Measurements from ENCODE around the gene P3H2. TPM values are rescaled to one million over a fixed set of nuclear protein-coding genes. Genes with fewer than 3 reads are reported as not detected.

P3H2 gene
- total and polyA plus RNA-seq, 2 experiments from 2014 or later: 8.2 to 24.2 TPM

DNA sequence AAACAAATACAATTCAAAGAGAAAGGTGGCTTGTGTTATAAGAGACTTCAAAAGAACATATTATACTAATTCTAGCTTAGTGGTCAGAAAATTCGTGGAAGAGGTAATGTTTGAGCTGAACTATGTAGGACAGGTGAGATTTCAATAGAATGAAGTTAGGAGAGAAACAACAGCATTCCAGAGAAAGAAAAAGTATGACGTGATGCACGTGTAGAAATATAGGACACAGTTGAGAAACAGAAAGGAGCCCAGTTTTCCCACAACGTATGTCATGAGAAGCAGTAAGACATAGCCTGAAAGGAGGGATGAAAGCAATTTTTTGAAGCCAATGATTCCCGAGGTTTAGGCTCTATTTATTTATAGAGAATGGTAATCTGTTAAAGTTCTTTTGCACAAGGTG lies 18.7 kb upstream of the P3H2 start:
- Histone ChIP-seq H3K4me1 (ENCODE audit: insufficient read depth) (no peaks in the 10 kb centered on the region), H3F3A (replicated peaks; ENCODE audit: low read depth) (no peaks in the 10 kb centered on the region), H3K9me2 (ENCODE audit: insufficient read depth) (0 out of 2 replicates have a peak, but pooled peaks cover 4% of the 10 kb centered on the region), H3K27ac (ENCODE audit: low read depth) (no peak overlapping the region), H2AFZ (no peak overlapping the region), H3K27me3 (ENCODE audit: insufficient read depth) (no peaks in the 10 kb centered on the region), H3K79me2 (replicated peaks; ENCODE audit: insufficient read depth) (no peaks in the 10 kb centered on the region), H3K4me2 (no peak overlapping the region), H3K4me3 (no peak overlapping the region), H3K36me3 (ENCODE audit: insufficient read depth) (peaks cover 6% of the 10 kb centered on the region; the same call in 1 of the 2 replicates), H4K20me1 (replicated peaks; ENCODE audit: insufficient read depth) (no peaks in the 10 kb centered on the region)
- Mint-ChIP-seq H3K36me3 (ENCODE audit: low read depth) (peaks cover 12% of the 10 kb centered on the region), H3K27ac (no peak overlapping the region), H3K9me3 (peaks cover 8% of the 10 kb centered on the region), H3K27me3 (ENCODE audit: insufficient read depth, low read depth, poor library complexity) (no peaks in the 10 kb centered on the region), H3K4me1 (no peaks in the 10 kb centered on the region; the same call in 2 of the 3 replicates), H3K4me3 (no peak overlapping the region)
- ATAC-seq (no peak), DNase-seq (ENCODE audit: low spot score) (no peak)
- no peak for TF ChIP-seq ZNF331 (CRISPR knock-in tag; IDR thresholded peaks at IDR 0.05; ENCODE audit: low read depth)
- no peak for TF ChIP-seq EZH2phosphoT487 (IDR thresholded peaks at IDR 0.05; ENCODE audit: unreplicated experiment)
- TF ChIP-seq, protein P1, sequence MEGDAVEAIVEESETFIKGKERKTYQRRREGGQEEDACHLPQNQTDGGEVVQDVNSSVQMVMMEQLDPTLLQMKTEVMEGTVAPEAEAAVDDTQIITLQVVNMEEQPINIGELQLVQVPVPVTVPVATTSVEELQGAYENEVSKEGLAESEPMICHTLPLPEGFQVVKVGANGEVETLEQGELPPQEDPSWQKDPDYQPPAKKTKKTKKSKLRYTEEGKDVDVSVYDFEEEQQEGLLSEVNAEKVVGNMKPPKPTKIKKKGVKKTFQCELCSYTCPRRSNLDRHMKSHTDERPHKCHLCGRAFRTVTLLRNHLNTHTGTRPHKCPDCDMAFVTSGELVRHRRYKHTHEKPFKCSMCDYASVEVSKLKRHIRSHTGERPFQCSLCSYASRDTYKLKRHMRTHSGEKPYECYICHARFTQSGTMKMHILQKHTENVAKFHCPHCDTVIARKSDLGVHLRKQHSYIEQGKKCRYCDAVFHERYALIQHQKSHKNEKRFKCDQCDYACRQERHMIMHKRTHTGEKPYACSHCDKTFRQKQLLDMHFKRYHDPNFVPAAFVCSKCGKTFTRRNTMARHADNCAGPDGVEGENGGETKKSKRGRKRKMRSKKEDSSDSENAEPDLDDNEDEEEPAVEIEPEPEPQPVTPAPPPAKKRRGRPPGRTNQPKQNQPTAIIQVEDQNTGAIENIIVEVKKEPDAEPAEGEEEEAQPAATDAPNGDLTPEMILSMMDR (conservative IDR thresholded peaks at IDR 0.05; ENCODE audit: low read depth in 2 of 2): no peak
- TF ChIP-seq, protein P2, sequence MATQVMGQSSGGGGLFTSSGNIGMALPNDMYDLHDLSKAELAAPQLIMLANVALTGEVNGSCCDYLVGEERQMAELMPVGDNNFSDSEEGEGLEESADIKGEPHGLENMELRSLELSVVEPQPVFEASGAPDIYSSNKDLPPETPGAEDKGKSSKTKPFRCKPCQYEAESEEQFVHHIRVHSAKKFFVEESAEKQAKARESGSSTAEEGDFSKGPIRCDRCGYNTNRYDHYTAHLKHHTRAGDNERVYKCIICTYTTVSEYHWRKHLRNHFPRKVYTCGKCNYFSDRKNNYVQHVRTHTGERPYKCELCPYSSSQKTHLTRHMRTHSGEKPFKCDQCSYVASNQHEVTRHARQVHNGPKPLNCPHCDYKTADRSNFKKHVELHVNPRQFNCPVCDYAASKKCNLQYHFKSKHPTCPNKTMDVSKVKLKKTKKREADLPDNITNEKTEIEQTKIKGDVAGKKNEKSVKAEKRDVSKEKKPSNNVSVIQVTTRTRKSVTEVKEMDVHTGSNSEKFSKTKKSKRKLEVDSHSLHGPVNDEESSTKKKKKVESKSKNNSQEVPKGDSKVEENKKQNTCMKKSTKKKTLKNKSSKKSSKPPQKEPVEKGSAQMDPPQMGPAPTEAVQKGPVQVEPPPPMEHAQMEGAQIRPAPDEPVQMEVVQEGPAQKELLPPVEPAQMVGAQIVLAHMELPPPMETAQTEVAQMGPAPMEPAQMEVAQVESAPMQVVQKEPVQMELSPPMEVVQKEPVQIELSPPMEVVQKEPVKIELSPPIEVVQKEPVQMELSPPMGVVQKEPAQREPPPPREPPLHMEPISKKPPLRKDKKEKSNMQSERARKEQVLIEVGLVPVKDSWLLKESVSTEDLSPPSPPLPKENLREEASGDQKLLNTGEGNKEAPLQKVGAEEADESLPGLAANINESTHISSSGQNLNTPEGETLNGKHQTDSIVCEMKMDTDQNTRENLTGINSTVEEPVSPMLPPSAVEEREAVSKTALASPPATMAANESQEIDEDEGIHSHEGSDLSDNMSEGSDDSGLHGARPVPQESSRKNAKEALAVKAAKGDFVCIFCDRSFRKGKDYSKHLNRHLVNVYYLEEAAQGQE (IDR thresholded peaks at IDR 0.05; ENCODE audit: unreplicated experiment): no peak
- no peak for TF ChIP-seq EZH2 (IDR thresholded peaks at IDR 0.05; ENCODE audit: low read depth, unreplicated experiment)
- TF ChIP-seq, protein P3, sequence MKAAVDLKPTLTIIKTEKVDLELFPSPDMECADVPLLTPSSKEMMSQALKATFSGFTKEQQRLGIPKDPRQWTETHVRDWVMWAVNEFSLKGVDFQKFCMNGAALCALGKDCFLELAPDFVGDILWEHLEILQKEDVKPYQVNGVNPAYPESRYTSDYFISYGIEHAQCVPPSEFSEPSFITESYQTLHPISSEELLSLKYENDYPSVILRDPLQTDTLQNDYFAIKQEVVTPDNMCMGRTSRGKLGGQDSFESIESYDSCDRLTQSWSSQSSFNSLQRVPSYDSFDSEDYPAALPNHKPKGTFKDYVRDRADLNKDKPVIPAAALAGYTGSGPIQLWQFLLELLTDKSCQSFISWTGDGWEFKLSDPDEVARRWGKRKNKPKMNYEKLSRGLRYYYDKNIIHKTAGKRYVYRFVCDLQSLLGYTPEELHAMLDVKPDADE (IDR thresholded peaks at IDR 0.05): no peak
- TF ChIP-seq CREB1 (CRISPR knock-in tag; IDR thresholded peaks at IDR 0.05; ENCODE audit: low read depth): no peak
- TF ChIP-seq, protein P4, sequence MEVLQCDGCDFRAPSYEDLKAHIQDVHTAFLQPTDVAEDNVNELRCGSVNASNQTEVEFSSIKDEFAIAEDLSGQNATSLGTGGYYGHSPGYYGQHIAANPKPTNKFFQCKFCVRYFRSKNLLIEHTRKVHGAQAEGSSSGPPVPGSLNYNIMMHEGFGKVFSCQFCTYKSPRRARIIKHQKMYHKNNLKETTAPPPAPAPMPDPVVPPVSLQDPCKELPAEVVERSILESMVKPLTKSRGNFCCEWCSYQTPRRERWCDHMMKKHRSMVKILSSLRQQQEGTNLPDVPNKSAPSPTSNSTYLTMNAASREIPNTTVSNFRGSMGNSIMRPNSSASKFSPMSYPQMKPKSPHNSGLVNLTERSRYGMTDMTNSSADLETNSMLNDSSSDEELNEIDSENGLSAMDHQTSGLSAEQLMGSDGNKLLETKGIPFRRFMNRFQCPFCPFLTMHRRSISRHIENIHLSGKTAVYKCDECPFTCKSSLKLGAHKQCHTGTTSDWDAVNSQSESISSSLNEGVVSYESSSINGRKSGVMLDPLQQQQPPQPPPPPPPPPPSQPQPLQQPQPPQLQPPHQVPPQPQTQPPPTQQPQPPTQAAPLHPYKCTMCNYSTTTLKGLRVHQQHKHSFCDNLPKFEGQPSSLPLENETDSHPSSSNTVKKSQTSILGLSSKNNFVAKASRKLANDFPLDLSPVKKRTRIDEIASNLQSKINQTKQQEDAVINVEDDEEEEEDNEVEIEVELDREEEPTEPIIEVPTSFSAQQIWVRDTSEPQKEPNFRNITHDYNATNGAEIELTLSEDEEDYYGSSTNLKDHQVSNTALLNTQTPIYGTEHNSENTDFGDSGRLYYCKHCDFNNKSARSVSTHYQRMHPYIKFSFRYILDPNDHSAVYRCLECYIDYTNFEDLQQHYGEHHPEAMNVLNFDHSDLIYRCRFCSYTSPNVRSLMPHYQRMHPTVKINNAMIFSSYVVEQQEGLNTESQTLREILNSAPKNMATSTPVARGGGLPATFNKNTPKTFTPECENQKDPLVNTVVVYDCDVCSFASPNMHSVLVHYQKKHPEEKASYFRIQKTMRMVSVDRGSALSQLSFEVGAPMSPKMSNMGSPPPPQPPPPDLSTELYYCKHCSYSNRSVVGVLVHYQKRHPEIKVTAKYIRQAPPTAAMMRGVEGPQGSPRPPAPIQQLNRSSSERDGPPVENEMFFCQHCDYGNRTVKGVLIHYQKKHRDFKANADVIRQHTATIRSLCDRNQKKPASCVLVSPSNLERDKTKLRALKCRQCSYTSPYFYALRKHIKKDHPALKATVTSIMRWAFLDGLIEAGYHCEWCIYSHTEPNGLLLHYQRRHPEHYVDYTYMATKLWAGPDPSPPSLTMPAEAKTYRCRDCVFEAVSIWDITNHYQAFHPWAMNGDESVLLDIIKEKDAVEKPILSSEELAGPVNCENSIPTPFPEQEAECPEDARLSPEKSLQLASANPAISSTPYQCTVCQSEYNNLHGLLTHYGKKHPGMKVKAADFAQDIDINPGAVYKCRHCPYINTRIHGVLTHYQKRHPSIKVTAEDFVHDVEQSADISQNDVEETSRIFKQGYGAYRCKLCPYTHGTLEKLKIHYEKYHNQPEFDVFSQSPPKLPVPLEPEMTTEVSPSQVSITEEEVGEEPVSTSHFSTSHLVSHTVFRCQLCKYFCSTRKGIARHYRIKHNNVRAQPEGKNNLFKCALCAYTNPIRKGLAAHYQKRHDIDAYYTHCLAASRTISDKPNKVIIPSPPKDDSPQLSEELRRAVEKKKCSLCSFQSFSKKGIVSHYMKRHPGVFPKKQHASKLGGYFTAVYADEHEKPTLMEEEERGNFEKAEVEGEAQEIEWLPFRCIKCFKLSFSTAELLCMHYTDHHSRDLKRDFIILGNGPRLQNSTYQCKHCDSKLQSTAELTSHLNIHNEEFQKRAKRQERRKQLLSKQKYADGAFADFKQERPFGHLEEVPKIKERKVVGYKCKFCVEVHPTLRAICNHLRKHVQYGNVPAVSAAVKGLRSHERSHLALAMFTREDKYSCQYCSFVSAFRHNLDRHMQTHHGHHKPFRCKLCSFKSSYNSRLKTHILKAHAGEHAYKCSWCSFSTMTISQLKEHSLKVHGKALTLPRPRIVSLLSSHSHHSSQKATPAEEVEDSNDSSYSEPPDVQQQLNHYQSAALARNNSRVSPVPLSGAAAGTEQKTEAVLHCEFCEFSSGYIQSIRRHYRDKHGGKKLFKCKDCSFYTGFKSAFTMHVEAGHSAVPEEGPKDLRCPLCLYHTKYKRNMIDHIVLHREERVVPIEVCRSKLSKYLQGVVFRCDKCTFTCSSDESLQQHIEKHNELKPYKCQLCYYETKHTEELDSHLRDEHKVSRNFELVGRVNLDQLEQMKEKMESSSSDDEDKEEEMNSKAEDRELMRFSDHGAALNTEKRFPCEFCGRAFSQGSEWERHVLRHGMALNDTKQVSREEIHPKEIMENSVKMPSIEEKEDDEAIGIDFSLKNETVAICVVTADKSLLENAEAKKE (CRISPR knock-in tag; IDR thresholded peaks at IDR 0.05): no peak
- TF ChIP-seq NANOG (IDR thresholded peaks at IDR 0.05; ENCODE audit: borderline replicate concordance): no peak
- no peak for TF ChIP-seq JUNB (IDR thresholded peaks at IDR 0.05; ENCODE audit: unreplicated experiment)
- no peak for TF ChIP-seq POLR2AphosphoS5 (IDR thresholded peaks at IDR 0.05; ENCODE audit: low read depth)
- TF ChIP-seq ZNF114 (CRISPR knock-in tag; IDR thresholded peaks at IDR 0.05): no peak
- TF ChIP-seq STAT1 (IDR thresholded peaks at IDR 0.05; ENCODE audit: unreplicated experiment): no peak

All from GM23338 (cell line).